PC-9 (cell line): ENCODE measurements around the gene ZNF549. TPM values are rescaled to one million over a fixed set of nuclear protein-coding genes. Genes with fewer than 3 reads are reported as not detected.
A peak's percentile ranks its signal among the peaks of the same experiment; 100 is the strongest.

Source experiments
- BruUV-seq: library from RNA; stranded (reverse); fragments of 400-500 nt; replicated peaks from 2 replicates; lab custom pipeline; 2021; lab: Mats Ljungman, UMichigan
- CTCF ChIA-PET: fragments of 300-600 bp; sonication (Branson Sonifier 250); formaldehyde crosslinking; loops from one replicate; lab custom pipeline; 2022; ENCODE audit warnings: antibody characterized with exemption; lab: Charles Lee
- POLR2A ChIA-PET: fragments of 300-600 bp; sonication (Branson Sonifier 250); formaldehyde crosslinking; loops from one replicate; lab custom pipeline; 2022; ENCODE audit warnings: antibody characterized with exemption; ENCODE audit not compliant: unreplicated experiment; lab: Charles Lee
- DNase-seq, 2 experiments: peaks; one replicate each; pipeline versions ENCODE4 v3.0.0 to v3.0.0-alpha.2; 2015 to 2022; ENCODE audit warnings: mixed read lengths in 1 of 2
- H2AFZ ChIP-seq: fragments of 200-600 bp; sonication (generic); 2 replicates; pipeline ENCODE4 v1.8.1; 2017; ENCODE audit warnings: antibody characterized with exemption
- H3F3A ChIP-seq: fragments of 200-600 bp; sonication (generic); 2 replicates; pipeline ENCODE4 v1.8.1; 2017; ENCODE audit warnings: antibody characterized with exemption, mild to moderate bottlenecking, low read depth; ENCODE audit not compliant: insufficient read depth
- H3K27ac ChIP-seq: fragments of 200-600 bp; sonication (generic); 2 replicates; pipeline ENCODE4 v1.6.1; 2016; ENCODE audit warnings: mixed run types
- H3K27me3 ChIP-seq: fragments of 200-600 bp; sonication (generic); 2 replicates; pipeline ENCODE4 v1.6.1; 2016; ENCODE audit warnings: low read depth, mixed run types; ENCODE audit not compliant: insufficient read depth
- H3K36me3 ChIP-seq: fragments of 200-600 bp; sonication (generic); 2 replicates; pipeline ENCODE4 v1.6.1; 2016; ENCODE audit warnings: low read depth, mixed run types
- H3K4me1 ChIP-seq: fragments of 200-600 bp; sonication (generic); replicated peaks from 2 replicates; pipeline ENCODE4 v1.6.1; 2016; ENCODE audit warnings: mixed run types; ENCODE audit not compliant: insufficient read depth
- H3K4me2 ChIP-seq: fragments of 200-600 bp; sonication (generic); 2 replicates; pipeline ENCODE4 v1.6.1; 2017; ENCODE audit warnings: mixed run types
- H3K4me3 ChIP-seq: fragments of 200-600 bp; sonication (generic); 2 replicates; pipeline ENCODE4 v1.6.1; 2016; ENCODE audit warnings: mixed run types
- H3K79me2 ChIP-seq: fragments of 200-600 bp; sonication (generic); 2 replicates; pipeline ENCODE4 v1.6.1; 2017; ENCODE audit warnings: low read depth, mixed run types
- H3K9me2 ChIP-seq: fragments of 200-600 bp; sonication (generic); 2 replicates; pipeline ENCODE4 v1.8.1; 2017; ENCODE audit warnings: mild to moderate bottlenecking; ENCODE audit not compliant: insufficient read depth
- H3K9me3 ChIP-seq: fragments of 200-600 bp; sonication (generic); 2 replicates; pipeline ENCODE4 v1.8.1; 2016; ENCODE audit warnings: low read depth; ENCODE audit not compliant: insufficient read depth
- H4K20me1 ChIP-seq: fragments of 200-600 bp; sonication (generic); 2 replicates; pipeline ENCODE4 v1.8.1; 2017; ENCODE audit not compliant: insufficient read depth
- CTCF ChIP-seq: fragments of 200-600 bp; sonication (generic); conservative IDR thresholded peaks from 2 replicates; pipeline ENCODE4 v1.6.1; 2017; ENCODE audit warnings: mixed run types, antibody characterized with exemption, mild to moderate bottlenecking, moderate library complexity
- EZH2 ChIP-seq: fragments of 200-600 bp; sonication (generic); IDR thresholded peaks from 2 replicates; pipeline ENCODE4 v1.8.0; 2017; ENCODE audit warnings: antibody characterized with exemption, low read depth
- intact Hi-C: fragments of 100-400 bp; cut with micrococcal nuclease; formaldehyde crosslinking; loops from one replicate; pipeline ENCODE4 v1.10.0; 2022; ENCODE audit not compliant: unreplicated experiment
- total RNA-seq: library from RNA; stranded (reverse); gene quantifications from 2 replicates; pipeline ENCODE4 v1.2.3, GENCODE V29; 2021

Gene ZNF549
- total RNA-seq, 1 experiment from 2014 or later: 6.5 TPM

- Histone ChIP-seq H3F3A (no peaks in the 10 kb centered on the region; the same call in 1 of the 2 replicates), H3K36me3 (peaks cover 56% of the 10 kb centered on the region), H4K20me1 (no peaks in the 10 kb centered on the region), H2AFZ (no peak overlapping the region), H3K4me3 (no peak overlapping the region), H3K4me1 (no peaks in the 10 kb centered on the region), H3K27me3 (no peaks in the 10 kb centered on the region), H3K4me2 (no peak overlapping the region), H3K9me3 (peaks cover 82% of the 10 kb centered on the region), H3K79me2 (peaks cover 3% of the 10 kb centered on the region), H3K27ac (no peak overlapping the region), H3K9me2 (no peaks in the 10 kb centered on the region)
- ChIA-PET CTCF (no interaction called here), POLR2A (no interaction called here)
- intact Hi-C loops: no loop called here
- no TSS peak for BruUV-seq
- TF ChIP-seq EZH2 (no peak), CTCF (no peak)
- DNase-seq: no peak
Measured at GRCh38 chr19:57572415-57572947, 45.3 kb downstream of the ZNF549 start.

- H3K27me3 ChIP-seq: 0 out of 2 replicates have a peak, but pooled peaks cover 3% of the 10 kb centered on the region
- peaks cover 67% of the 10 kb centered on the region for H3K9me3 ChIP-seq
- H2AFZ ChIP-seq: no peak overlapping the region
- H3F3A ChIP-seq: no peaks in the 10 kb centered on the region; the same call in 1 of the 2 replicates
- intact Hi-C loops: loop anchor here (5.0 kb wide), 1 partner anchor 99 kb away; the partner anchor contains the start of gene ZNF772
- POLR2A ChIA-PET: no interaction called here
- peaks cover 10% of the 10 kb centered on the region for H3K4me1 ChIP-seq
- no peaks in the 10 kb centered on the region for H3K9me2 ChIP-seq
- H3K79me2 ChIP-seq: peaks cover 14% of the 10 kb centered on the region
- H3K36me3 ChIP-seq: peaks cover 61% of the 10 kb centered on the region
- H3K4me3 ChIP-seq: peak overlapping the region; percentile 75; the same call in 1 of the 2 replicates
- H4K20me1 ChIP-seq: no peaks in the 10 kb centered on the region
- no peak overlapping the region for H3K27ac ChIP-seq
- no peak for TF ChIP-seq CTCF
- TF ChIP-seq EZH2: no peak
- no peak for DNase-seq
- BruUV-seq: no TSS peak
- H3K4me2 ChIP-seq: no peak overlapping the region
- CTCF ChIA-PET: no interaction called here
Measured at GRCh38 chr19:57576661-57577060, 49.5 kb downstream of the ZNF549 start.

- Histone ChIP-seq H3K79me2 (peaks cover 14% of the 10 kb centered on the region), H3K4me1 (peaks cover 10% of the 10 kb centered on the region), H3K9me2 (no peaks in the 10 kb centered on the region), H3K4me2 (peak within 1 kb of the TSS; percentile 87), H3K4me3 (peak within 1 kb of the TSS; percentile 75), H3K27ac (no peak within 1 kb of the TSS), H3F3A (no peaks in the 10 kb centered on the region), H3K36me3 (peaks cover 44% of the 10 kb centered on the region), H3K9me3 (peaks cover 47% of the 10 kb centered on the region), H2AFZ (peak within 1 kb of the TSS; percentile 97), H3K27me3 (0 out of 2 replicates have a peak, but pooled peaks cover 3% of the 10 kb centered on the region), H4K20me1 (no peaks in the 10 kb centered on the region)
- ChIA-PET POLR2A (interaction anchor here (0.6 kb wide), 1 partner anchor 228 kb away, joined by 3 read pairs; the partner anchor contains the start of gene ZNF304), CTCF (interaction anchor here (1.1 kb wide), 1 partner anchor 103 kb away, joined by 3 read pairs; the partner anchor contains the start of gene ZNF551)
- no TSS peak for BruUV-seq
- intact Hi-C loops: loop anchor here (1.0 to 5.0 kb wide), 5 partner anchors 18 to 338 kb away; partner anchors contain the start of genes ZNF17, ZNF417, ZNF551 and ZNF772
- TF ChIP-seq EZH2: no peak
- no peak; the same call in 1 of the 2 replicates for TF ChIP-seq CTCF
- peak; percentile 97 for DNase-seq
Measured at GRCh38 chr19:57578487-57579205, 51.5 kb downstream of the ZNF549 start, which contains the start of gene ZNF416. Gene ZNF416, minus strand, starts transcription at chr19:57578911. Its CDS starts 207 bp downstream, at chr19:57578704.
